Ascending aorta (tissue), 2 donors: ENCODE measurements around the gene KCNAB1. TPM values are rescaled to one million over a fixed set of nuclear protein-coding genes. Genes with fewer than 3 reads are reported as not detected.
"Not testable (repeated sequence)": the region's sequence is repeated elsewhere in the genome, so short reads cannot be mapped to it uniquely, and the experiment has no call there.

Experiments
- DNase-seq, 2 donors: peaks; one replicate each; pipeline ENCODE4 v3.0.0-alpha.2; 2019; ENCODE audit warnings: low spot score in 2 of 2
- H3K27ac ChIP-seq, 2 donors: fragments of 200-600 bp; sonication (generic); one replicate each; pipeline ENCODE4 v1.5.1; 2016 to 2017; ENCODE audit warnings: mild to moderate bottlenecking in 1 of 2
- H3K27me3 ChIP-seq: fragments of 200-600 bp; sonication (generic); one replicate; pipeline ENCODE4 v1.5.1; 2017
- H3K36me3 ChIP-seq, 2 donors: fragments of 200-600 bp; sonication (generic); one replicate each; pipeline ENCODE4 v1.5.1; 2016
- H3K4me1 ChIP-seq, 2 donors: fragments of 200-600 bp; sonication (generic); one replicate each; pipeline ENCODE4 v1.5.1; 2016 to 2017; ENCODE audit warnings: mild to moderate bottlenecking in 1 of 2
- H3K4me3 ChIP-seq, 2 donors: fragments of 200-600 bp; sonication (generic); one replicate each; pipeline ENCODE4 v1.5.1; 2016 to 2017; ENCODE audit warnings: mild to moderate bottlenecking in 1 of 2
- H3K9me3 ChIP-seq, 2 donors: fragments of 200-600 bp; sonication (generic); one replicate each; pipeline ENCODE4 v1.5.1; 2016
- CTCF ChIP-seq, 3 experiments: fragments of 200-600 bp in 2 of 3; fragments of 450-650 bp in 1 of 3; sonication (generic) in 2 of 3; IDR thresholded peaks; one replicate each; pipeline ENCODE4 v1.5.1; 2016 to 2019; ENCODE audit warnings: antibody characterized with exemption in 3 of 3, mild to moderate bottlenecking in 1 of 3, moderate library complexity in 1 of 3
- intact Hi-C: fragments of 100-400 bp; cut with DNase I; formaldehyde crosslinking; loops from one replicate; pipeline ENCODE4 v1.15.1; 2023
- total RNA-seq: library from RNA; depleted of rRNA; stranded (reverse); fragments of >200 nt; gene quantifications from one replicate; pipeline ENCODE4 v1.1.0, GENCODE V29; 2016

KCNAB1 gene
- total RNA-seq, 1 donor from 2014 or later = 15.1 TPM

GRCh38 chr3:156181509-156181908, 61.1 kb downstream of the KCNAB1 start:
- no peak for DNase-seq
- H3K9me3 ChIP-seq = no peaks in the 10 kb centered on the region
- H3K27me3 ChIP-seq = no peaks in the 10 kb centered on the region
- H3K27ac ChIP-seq = no peak overlapping the region
- H3K4me1 ChIP-seq = no peaks in the 10 kb centered on the region
- H3K4me3 ChIP-seq = no peak overlapping the region
- intact Hi-C loops = no loop called here
- H3K36me3 ChIP-seq = no peaks in the 10 kb centered on the region
- TF ChIP-seq CTCF (IDR thresholded peaks at IDR 0.05) = no peak

- H3K36me3 ChIP-seq = no peaks in the 10 kb centered on the region
- no peak for TF ChIP-seq CTCF (IDR thresholded peaks at IDR 0.05)
- no peak for DNase-seq
- H3K4me3 ChIP-seq = no peak overlapping the region
- intact Hi-C loops = no loop called here
- H3K4me1 ChIP-seq = no peaks in the 10 kb centered on the region
- H3K27ac ChIP-seq = no peak overlapping the region
- no peaks in the 10 kb centered on the region for H3K27me3 ChIP-seq
- no peaks in the 10 kb centered on the region for H3K9me3 ChIP-seq
These were observed 63.0 kb downstream of the KCNAB1 start for GRCh38 chr3:156183396-156183795.

GRCh38 chr3:156184156-156184555, 63.8 kb downstream of the KCNAB1 start:
- no peak for DNase-seq
- Histone ChIP-seq H3K27ac (no peak overlapping the region), H3K4me1 (no peaks in the 10 kb centered on the region), H3K27me3 (no peaks in the 10 kb centered on the region), H3K36me3 (no peaks in the 10 kb centered on the region), H3K4me3 (no peak overlapping the region), H3K9me3 (no peaks in the 10 kb centered on the region)
- intact Hi-C loops = no loop called here
- no peak for TF ChIP-seq CTCF (IDR thresholded peaks at IDR 0.05)

GRCh38 chr3:156187146-156187769, 66.9 kb downstream of the KCNAB1 start:
- intact Hi-C loops = no loop called here
- Histone ChIP-seq H3K27ac (no peak overlapping the region), H3K4me1 (no peaks in the 10 kb centered on the region), H3K36me3 (no peaks in the 10 kb centered on the region), H3K9me3 (no peaks in the 10 kb centered on the region), H3K27me3 (no peaks in the 10 kb centered on the region), H3K4me3 (no peak overlapping the region)
- DNase-seq = no peak
- no peak for TF ChIP-seq CTCF (IDR thresholded peaks at IDR 0.05)

- Histone ChIP-seq H3K4me1 (no peaks in the 10 kb centered on the region), H3K9me3 (no peaks in the 10 kb centered on the region), H3K36me3 (no peaks in the 10 kb centered on the region), H3K27ac (no peak overlapping the region), H3K4me3 (no peak overlapping the region), H3K27me3 (no peaks in the 10 kb centered on the region)
- TF ChIP-seq CTCF (IDR thresholded peaks at IDR 0.05) = no peak
- intact Hi-C loops = no loop called here
- no peak for DNase-seq
These were observed 68.4 kb downstream of the KCNAB1 start for GRCh38 chr3:156188757-156189156.

GRCh38 chr3:156189927-156190326, 69.5 kb downstream of the KCNAB1 start:
- intact Hi-C loops = no loop called here
- Histone ChIP-seq H3K27ac (no peak overlapping the region), H3K27me3 (no peaks in the 10 kb centered on the region), H3K4me3 (no peak overlapping the region), H3K36me3 (no peaks in the 10 kb centered on the region), H3K4me1 (no peaks in the 10 kb centered on the region), H3K9me3 (peaks cover 0 to 2% of the 10 kb centered on the region in 2 donors)
- no peak for DNase-seq
- no peak for TF ChIP-seq CTCF (IDR thresholded peaks at IDR 0.05)

GRCh38 chr3:156194945-156195344, 74.6 kb downstream of the KCNAB1 start:
- H3K9me3 ChIP-seq, H3K4me1 ChIP-seq, H3K27ac ChIP-seq, intact Hi-C loops, H3K4me3 ChIP-seq, H3K36me3 ChIP-seq, DNase-seq, H3K27me3 ChIP-seq: not testable (repeated sequence)

GRCh38 chr3:156197152-156197551, 76.8 kb downstream of the KCNAB1 start:
- H3K4me3 ChIP-seq, intact Hi-C loops, DNase-seq, H3K27ac ChIP-seq, H3K9me3 ChIP-seq, H3K36me3 ChIP-seq, H3K27me3 ChIP-seq, H3K4me1 ChIP-seq: not testable (repeated sequence)
